Measurements from ENCODE around the gene JUND.

Gene JUND

DNA sequence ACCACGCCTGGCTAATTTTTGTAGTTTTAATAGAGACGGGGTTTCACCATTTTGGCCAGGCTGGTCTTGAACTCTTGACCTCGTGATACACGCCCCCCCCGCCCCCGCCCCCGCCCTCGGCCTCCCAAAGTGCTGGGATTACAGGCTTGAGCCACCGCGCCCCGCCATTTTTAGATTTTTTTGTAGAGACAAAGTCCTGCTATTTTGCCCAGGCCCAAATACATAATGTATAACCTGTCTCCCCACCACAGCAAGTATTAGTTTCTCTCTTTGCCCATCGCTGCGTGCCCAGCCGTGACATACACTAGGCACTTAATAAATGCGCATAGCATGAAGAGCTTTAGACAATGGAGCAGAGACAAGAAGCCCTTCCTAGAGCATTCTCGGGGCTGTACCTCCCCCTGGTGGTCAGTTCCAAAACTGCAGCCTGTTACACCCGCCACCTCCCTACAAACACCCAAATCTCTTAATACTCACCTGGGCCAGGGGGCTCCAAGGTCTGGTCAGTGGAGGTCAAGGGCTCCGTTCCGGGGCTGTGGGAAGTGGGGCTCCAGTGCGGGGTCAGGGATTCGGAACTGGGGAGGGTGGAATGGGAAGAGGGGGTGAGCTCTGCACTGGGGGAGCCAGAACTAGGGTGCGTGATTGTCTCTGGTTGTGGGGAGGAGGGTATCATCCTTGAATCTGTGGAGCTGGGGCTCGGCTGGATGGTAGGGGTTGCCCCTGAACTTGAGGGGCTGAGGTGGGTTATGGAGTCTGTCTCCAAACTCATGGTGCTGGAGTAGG lies 29.6 kb downstream of the JUND start:
- Histone ChIP-seq H3K4me3 (no peak overlapping the region), H3K4me1 (no peaks in the 10 kb centered on the region), H3K27me3 (ENCODE audit: low read depth) (peaks cover 3% of the 10 kb centered on the region; the same call in 1 of the 2 replicates), H3K36me3 (replicated peaks) (no peaks in the 10 kb centered on the region), H3K9me3 (no peaks in the 10 kb centered on the region)
- in situ Hi-C loops (cut with MboI; ENCODE audit: low sequenced_read_pairs): loop anchor here (10.0 kb wide), 1 partner anchor 227 kb away; no protein-coding TSS in a partner anchor
- DNase-seq (ENCODE audit: low spot score in 2 of 2): peak; percentile 66 to 88

DNA sequence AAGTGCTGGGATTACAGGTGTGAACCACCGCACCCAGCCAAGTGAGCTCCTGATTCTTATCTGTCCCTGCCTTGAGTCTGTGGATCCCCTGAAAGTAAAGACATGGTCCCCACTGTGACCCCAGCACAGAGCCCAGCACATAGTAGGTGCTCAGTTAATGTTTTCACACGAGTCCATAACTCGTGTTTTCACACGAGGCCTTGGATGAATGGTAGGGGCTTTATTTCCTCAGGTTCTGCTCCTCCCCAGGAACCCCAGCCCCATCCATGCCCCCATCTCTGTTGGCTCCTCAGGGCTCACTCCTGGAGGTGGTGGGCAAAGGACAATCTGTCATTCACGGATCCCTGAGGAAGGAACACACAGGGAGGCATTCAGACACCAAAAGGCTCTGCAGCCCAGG lies 31.6 kb downstream of the JUND start:
- in situ Hi-C loops (cut with MboI; ENCODE audit: low sequenced_read_pairs): loop anchor here (10.0 kb wide), 1 partner anchor 225 kb away; no protein-coding TSS in a partner anchor
- Histone ChIP-seq H3K9me3 (no peaks in the 10 kb centered on the region), H3K27me3 (ENCODE audit: low read depth) (peaks cover 2% of the 10 kb centered on the region; the same call in 1 of the 2 replicates), H3K36me3 (replicated peaks) (no peaks in the 10 kb centered on the region), H3K4me1 (no peaks in the 10 kb centered on the region), H3K4me3 (no peak overlapping the region)
- DNase-seq (ENCODE audit: low spot score in 2 of 2): no peak

DNA sequence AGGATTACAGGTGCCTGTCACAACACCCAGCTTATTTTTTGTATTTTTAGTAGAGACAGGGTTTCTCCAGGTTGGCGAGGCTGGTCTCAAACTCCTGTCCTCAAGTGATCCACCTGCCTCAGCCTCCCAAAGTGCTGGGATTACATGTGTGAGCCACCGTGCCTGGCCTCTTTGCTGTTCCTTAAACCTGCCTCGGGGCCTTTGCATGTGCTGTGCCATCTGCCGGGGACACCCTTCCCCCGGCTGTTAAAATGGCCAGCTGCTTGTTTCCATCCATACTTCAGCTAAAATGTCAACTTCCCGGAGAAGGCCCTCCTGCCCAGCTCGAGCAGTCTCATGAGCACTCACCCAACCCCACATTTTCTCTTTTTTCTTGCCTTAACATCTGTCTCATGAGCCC lies 36.1 kb downstream of the JUND start:
- DNase-seq (ENCODE audit: low spot score in 2 of 2): no peak
- in situ Hi-C loops (cut with MboI; ENCODE audit: low sequenced_read_pairs): no loop called here
- H3K36me3 ChIP-seq (replicated peaks): no peaks in the 10 kb centered on the region
- no peak overlapping the region for H3K4me3 ChIP-seq
- H3K9me3 ChIP-seq: no peaks in the 10 kb centered on the region
- no peaks in the 10 kb centered on the region for H3K27me3 ChIP-seq (ENCODE audit: low read depth)
- H3K4me1 ChIP-seq: no peaks in the 10 kb centered on the region

DNA sequence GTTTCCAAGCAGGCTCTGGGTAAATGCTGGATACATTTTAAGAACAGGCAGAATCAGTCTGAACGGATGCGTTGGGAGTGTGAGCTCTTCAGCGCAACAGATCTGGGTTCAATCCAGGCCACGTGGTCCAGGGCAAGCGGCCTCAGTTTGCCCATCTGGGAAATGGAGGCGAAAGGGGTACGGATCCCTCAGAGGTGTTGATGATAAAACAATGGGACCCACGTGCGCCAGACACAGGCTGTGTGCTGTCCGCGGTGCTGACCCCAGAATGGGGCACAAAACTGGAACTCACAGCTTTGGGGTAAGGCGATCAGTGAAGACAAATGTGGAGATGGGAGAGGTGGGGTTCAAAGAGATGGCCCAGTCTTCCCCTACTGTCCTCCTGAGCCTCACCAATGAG lies 42.1 kb downstream of the JUND start:
- H3K27me3 ChIP-seq (ENCODE audit: low read depth): peaks cover 7% of the 10 kb centered on the region
- H3K4me3 ChIP-seq: no peak overlapping the region
- DNase-seq (ENCODE audit: low spot score in 2 of 2): peak in 1 of 2 experiments; percentile 26
- no peaks in the 10 kb centered on the region for H3K36me3 ChIP-seq (replicated peaks)
- H3K9me3 ChIP-seq: no peaks in the 10 kb centered on the region
- in situ Hi-C loops (cut with MboI; ENCODE audit: low sequenced_read_pairs): no loop called here
- no peaks in the 10 kb centered on the region for H3K4me1 ChIP-seq

DNA sequence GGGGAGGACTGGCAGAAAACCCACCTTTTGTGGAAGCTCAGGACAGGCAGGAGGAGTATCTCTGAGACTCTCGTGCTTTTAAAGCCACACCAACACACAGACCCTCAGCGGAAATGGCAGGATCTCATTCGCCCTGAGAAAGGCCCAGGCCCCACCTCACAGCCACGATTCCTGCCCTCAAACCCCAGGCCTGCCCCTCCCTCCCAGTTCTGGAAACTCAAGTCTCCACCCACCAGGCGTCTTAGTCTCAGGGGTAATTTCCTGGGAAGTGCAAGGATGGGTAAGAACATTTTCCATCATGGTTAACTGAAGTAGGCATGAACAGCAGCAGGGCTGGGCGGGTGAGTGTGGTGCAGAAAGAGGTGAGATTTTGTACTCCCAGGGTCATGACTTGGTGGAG lies 47.2 kb downstream of the JUND start:
- no peak for DNase-seq (ENCODE audit: low spot score in 2 of 2)
- no peak overlapping the region for H3K4me3 ChIP-seq
- H3K36me3 ChIP-seq (replicated peaks): no peaks in the 10 kb centered on the region
- peaks cover 5% of the 10 kb centered on the region for H3K9me3 ChIP-seq
- H3K4me1 ChIP-seq: no peaks in the 10 kb centered on the region; the same call in 1 of the 2 replicates
- in situ Hi-C loops (cut with MboI; ENCODE audit: low sequenced_read_pairs): no loop called here
- H3K27me3 ChIP-seq (ENCODE audit: low read depth): peaks cover 16% of the 10 kb centered on the region

DNA sequence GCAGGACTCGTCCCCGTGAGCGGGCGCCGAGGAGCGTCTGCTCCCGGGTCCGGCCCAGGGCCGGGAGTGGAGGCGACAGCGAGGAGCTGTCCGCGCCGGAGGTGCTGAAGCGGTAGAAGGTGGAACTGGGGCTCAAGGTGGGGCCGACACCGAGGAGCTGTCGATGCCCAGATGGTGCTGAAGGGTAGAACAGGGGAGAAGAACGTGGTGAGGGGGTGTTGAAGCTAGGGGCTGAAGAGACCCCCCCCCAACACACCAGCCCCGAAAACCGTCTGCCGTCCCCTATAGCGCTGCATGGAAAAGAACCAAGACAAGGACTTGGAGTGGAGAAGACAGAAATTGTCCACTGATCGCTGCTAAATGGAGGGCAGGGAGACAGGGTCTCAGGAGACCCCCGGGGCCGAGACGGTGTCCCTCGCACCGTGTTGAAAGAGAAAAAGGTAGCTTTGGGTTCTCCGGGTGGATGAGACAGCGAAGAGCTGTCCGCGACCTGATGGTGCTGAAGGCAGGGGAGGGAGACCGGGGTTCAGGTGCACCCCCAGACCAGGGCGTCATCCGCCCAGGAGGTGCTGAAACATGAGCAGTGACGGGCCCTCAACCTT lies 48.1 kb downstream of the JUND start:
- H3K36me3 ChIP-seq (replicated peaks): no peaks in the 10 kb centered on the region
- H3K9me3 ChIP-seq: peaks cover 5% of the 10 kb centered on the region
- no peak overlapping the region for H3K4me3 ChIP-seq
- no peaks in the 10 kb centered on the region; the same call in 1 of the 2 replicates for H3K4me1 ChIP-seq
- in situ Hi-C loops (cut with MboI; ENCODE audit: low sequenced_read_pairs): no loop called here
- H3K27me3 ChIP-seq (ENCODE audit: low read depth): peaks cover 13% of the 10 kb centered on the region
- DNase-seq (ENCODE audit: low spot score in 2 of 2): peak; percentile 34 to 86

DNA sequence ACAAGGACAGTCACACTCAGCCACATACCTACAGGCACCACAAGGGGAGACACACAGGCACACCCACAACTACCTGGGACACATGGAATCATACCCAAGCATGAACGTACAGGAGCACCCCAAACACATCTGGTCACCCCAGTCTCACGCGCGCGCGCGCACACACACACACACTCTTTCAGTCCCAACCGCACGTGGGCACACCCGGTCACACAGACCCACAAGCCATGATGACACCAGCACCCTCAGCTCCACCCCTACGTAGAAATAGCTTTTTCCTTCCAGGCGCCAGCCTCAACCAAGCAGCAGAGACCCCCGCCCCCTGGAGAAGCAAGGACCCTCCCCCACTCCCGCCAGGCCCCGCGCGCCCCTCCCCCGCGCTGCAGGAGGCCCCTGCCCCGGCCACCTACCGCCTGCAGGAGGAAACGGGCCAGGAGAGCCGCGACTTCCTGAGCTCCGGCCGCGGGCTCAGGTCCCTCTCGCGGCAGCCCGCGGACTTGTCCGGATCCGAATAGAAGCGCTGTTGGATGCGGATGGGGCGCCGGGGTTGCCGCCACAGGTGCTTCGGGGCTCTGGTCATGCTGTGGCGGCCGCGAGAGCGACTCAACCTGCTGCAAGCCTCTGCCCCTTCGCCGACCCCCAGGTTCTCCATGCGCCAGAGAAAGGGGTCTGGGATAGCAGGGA lies 48.7 kb downstream of the JUND start:
- H3K36me3 ChIP-seq (replicated peaks): no peaks in the 10 kb centered on the region
- no peaks in the 10 kb centered on the region; the same call in 1 of the 2 replicates for H3K4me1 ChIP-seq
- DNase-seq (ENCODE audit: low spot score in 2 of 2): no peak
- in situ Hi-C loops (cut with MboI; ENCODE audit: low sequenced_read_pairs): no loop called here
- peaks cover 13% of the 10 kb centered on the region for H3K27me3 ChIP-seq (ENCODE audit: low read depth)
- H3K4me3 ChIP-seq: no peak overlapping the region
- peaks cover 5% of the 10 kb centered on the region for H3K9me3 ChIP-seq

DNA sequence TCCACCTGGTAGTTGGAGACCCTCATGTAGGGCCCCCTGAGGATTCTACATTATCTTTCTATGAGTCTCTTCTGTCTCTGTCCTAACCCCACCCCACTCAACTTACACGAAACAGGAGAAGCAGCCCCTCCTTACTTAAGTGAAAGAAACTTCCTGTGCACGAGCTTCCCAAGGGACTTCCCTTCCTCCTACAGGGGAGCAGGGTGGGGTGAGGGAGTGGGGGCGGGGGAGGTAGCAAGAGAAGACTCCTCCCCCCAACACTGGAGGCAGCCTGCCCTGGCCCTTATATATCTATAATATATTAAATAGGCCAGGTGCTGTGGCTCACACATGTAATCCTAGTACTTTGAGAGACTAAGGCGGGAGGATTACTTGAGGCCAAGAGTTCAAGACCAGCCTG lies 49.6 kb downstream of the JUND start:
- no peak overlapping the region for H3K4me3 ChIP-seq
- in situ Hi-C loops (cut with MboI; ENCODE audit: low sequenced_read_pairs): no loop called here
- H3K27me3 ChIP-seq (ENCODE audit: low read depth): peaks cover 13% of the 10 kb centered on the region
- DNase-seq (ENCODE audit: low spot score in 2 of 2): no peak
- no peaks in the 10 kb centered on the region; the same call in 1 of the 2 replicates for H3K4me1 ChIP-seq
- H3K36me3 ChIP-seq (replicated peaks): no peaks in the 10 kb centered on the region
- H3K9me3 ChIP-seq: peaks cover 5% of the 10 kb centered on the region

DNA sequence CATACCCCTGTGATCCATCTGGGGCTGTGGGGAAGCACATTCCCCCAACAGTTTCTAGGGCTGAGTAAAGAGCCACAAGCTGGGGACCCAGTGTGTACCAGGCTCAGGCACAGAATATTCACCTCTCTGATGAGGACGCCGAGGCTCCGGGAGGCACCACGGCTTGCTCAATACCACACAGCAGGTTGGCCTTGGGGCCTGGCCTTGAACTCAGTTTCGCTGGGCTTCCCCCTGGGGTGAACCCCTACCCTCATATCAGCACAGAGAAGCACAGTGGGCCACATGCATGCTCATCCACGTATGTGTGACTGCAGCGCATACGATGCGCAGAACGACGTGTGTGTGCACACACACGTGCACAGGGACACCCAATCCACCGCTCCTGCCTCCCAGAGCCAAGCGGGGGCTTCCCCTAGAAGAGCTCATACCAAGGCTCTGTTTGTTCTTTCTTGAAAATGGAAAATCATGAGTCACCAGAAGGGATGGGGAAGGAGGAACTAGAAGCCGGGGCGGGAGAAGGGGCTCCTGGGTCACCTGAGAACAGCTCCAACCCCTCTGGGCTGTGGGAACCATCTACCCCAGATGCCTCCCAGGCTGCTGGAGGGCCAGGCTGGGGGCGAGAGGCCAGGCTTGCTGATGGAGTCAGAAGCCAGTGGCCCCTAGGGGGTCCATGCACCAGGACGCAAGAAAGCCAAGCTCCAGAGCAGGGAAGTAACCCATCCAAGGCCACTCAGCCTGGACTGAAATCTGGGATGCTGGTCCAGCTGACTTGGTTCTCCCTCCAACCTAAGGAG lies 50.3 kb downstream of the JUND start:
- peaks cover 5% of the 10 kb centered on the region for H3K9me3 ChIP-seq
- H3K36me3 ChIP-seq (replicated peaks): no peaks in the 10 kb centered on the region
- H3K4me1 ChIP-seq: no peaks in the 10 kb centered on the region; the same call in 1 of the 2 replicates
- H3K4me3 ChIP-seq: no peak overlapping the region
- peaks cover 13% of the 10 kb centered on the region for H3K27me3 ChIP-seq (ENCODE audit: low read depth)
- in situ Hi-C loops (cut with MboI; ENCODE audit: low sequenced_read_pairs): no loop called here
- DNase-seq (ENCODE audit: low spot score in 2 of 2): no peak

DNA sequence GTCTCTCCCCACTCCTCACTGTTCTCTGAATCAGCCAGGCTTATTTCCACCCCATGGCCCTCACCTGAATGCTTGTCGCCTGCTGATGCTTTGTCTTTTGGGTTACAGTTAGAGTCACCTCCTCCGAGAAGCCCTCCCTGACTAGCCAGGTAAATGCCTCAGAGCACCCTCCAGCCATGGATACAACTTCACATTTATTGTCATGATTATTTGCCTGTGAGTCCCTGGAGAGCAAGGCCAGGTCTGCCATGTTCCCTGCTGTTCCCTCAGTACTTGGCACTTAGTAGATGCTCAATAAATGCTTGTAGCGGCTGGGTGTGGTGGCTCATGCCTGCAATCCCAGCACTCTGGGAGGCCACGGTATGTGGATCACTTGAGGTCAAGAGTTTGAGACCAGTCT lies 51.5 kb downstream of the JUND start:
- in situ Hi-C loops (cut with MboI; ENCODE audit: low sequenced_read_pairs): no loop called here
- Histone ChIP-seq H3K4me1 (no peaks in the 10 kb centered on the region; the same call in 1 of the 2 replicates), H3K36me3 (replicated peaks) (no peaks in the 10 kb centered on the region), H3K9me3 (peaks cover 5% of the 10 kb centered on the region), H3K27me3 (ENCODE audit: low read depth) (peaks cover 13% of the 10 kb centered on the region), H3K4me3 (no peak overlapping the region)
- DNase-seq (ENCODE audit: low spot score in 2 of 2): no peak
